ENCODE data around the gene RNASE8.

DNA sequence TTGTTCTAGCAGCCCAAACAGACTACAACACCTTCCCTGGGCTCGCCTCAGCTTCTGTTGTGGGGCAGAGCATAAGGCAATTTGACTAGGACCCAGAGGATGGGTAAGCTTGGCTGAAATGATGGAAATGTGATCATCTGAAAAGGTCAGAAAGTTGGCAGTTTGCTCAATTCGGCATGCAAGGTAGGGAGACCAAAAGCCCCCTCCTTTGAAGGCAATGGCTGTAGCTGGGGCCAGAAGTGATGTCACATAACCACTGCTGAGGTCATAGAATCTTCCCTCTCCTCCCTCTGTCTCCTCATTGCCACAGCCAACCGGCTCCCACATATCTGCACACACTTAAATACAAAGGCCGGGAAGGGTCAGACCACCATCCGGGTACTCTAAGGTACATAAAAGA lies 27.7 kb upstream of the RNASE8 start, which contains the start of gene TPPP2:
- TF ChIP-seq TAF1 (IDR thresholded peaks at IDR 0.05; ENCODE audit: low read depth, low read length) (no peak), POLR2A (IDR thresholded peaks at IDR 0.05; ENCODE audit: low read depth, low read length) (no peak), POLR2AphosphoS5 (IDR thresholded peaks at IDR 0.05; ENCODE audit: low read depth, low read length) (no peak), SPI1 (IDR thresholded peaks at IDR 0.05; ENCODE audit: low read depth, low read length) (no peak), POU2F2 (IDR thresholded peaks at IDR 0.05; ENCODE audit: low read depth, low read length) (no peak)

Data from GM12891 (cell line).